Activated CD4-positive, alpha-beta T cell treated with anti-CD3 and anti-CD28 coated beads, Interleukin-2, amount 50 U/mL, for 24 hours (primary cell): ENCODE measurements around the gene PFDN2.
A peak's percentile ranks its signal among the peaks of the same experiment; 100 is the strongest.
"Not testable (repeated sequence)": the region's sequence is repeated elsewhere in the genome, so short reads cannot be mapped to it uniquely, and the experiment has no call there.

Source experiments
- DNase-seq, 2 donors: peaks; one replicate each; pipeline ENCODE4 v3.0.0-alpha.2; 2020; ENCODE audit warnings: low read depth in 1 of 2, low spot score in 1 of 2

PFDN2 gene

DNA sequence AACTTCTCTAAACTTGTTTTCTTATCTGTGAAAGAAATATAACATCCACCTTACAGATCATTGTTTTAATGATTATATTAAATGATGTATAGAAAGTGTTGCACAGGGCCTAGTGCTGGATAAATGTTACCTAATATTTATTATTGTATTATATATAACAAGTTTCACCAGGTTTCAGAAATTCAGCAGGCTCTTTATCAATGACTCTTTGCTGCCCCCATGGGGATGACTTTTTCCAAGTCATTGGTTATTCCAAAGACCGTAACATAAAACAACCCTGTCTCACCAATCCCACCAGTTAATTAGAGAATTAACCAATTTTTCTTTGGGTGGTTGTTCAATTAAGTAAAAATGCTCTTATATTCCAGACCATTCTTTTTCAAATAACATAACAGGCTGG lies 21.9 kb upstream of the PFDN2 start:
- peak in 1 of 2 donors; percentile 32 for DNase-seq

- DNase-seq, result no peak
These were observed 20.6 kb upstream of the PFDN2 start for GRCh38 chr1:161138431-161138830.

DNA sequence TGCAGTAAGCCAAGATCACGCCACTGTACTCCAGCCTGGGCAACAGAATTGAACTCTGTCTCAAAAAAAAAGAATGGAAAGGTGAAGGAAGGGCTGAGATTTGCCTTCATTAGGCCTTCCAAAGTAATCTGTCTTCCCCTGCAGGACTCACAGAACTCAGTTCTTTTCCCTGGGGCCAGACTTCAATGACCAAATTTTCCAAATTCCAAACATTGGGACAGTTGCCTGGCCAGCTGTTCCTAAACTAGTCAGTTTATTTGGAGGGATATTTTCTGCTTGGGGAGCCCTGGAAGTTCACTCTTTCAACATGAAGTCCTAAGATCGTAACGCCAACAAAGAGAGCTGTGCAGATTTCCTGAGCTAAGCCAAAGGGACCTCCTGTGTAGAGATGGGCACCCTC lies 20.0 kb upstream of the PFDN2 start:
- no peak for DNase-seq

DNA sequence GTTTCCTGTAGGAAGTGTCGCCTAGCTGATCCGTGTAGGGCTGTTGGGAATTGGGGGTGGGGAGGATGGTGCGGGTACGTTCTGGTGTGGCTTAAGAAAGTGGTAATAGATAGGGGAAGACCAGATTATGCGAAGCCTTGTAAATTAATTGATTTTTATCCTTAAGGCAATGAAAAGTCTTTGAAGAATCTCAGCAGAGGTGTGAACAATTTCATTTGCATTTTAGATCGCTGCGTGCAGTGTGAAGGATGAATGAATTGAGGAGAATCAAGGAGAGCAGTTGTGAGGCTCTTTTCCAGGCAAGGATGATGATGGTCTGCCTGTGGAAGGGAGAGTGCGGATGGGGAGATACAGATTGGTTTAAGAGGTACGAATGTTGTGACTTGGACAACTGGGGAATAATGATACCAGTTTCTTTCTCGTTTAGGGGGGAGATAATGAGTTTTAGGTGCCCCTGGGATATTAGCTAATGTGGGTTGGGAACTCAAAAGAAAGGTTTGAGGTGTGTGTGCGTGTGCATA lies 15.4 kb upstream of the PFDN2 start:
- DNase-seq, result no peak

DNA sequence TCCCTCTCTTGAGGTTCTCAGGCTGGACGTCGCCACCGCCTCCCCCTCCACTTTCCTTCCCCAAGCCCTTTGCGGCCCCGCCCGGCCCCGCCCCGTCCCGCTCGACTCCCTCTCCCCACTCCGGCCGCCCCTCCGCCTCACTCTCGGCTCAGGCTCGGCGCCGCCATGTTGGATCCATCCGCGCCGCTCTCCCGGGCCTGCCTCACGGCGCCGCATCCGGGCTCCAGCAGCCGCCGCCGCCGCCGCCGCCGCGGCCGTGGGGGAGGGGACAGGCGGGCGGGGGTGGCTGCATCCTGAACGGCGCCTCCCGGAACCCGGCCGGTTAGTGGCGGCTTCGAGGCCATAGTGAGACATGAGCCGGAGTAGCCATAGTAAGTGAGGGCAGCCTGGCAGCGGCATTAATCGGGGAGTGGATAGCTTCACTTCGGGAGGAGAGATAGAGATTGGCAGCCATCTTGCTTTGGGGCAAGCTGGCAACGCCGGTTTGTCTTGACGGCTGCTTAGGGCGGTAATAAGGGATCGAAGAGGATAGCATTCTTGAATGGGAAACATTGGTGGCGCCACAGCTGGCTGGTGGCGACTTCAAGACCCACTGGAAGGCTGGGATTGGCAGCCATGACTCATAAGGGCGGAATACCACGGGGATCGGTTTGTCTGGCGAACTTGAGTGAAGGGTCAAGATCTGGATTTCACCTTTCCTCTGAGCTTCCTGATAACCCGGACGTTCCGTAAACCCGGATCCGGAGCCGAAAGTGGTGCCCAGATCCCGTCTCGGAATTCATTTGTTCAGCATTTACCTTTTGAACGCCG lies 14.8 kb upstream of the PFDN2 start, which contains the start of gene DEDD:
Gene DEDD, minus strand, starts transcription at position 258 of the 810 bp plus-strand sequence. CDS start 8,205 bp downstream, outside the sequence.
- DNase-seq, result peak; percentile 79 to 88

GRCh38 chr1:161131523-161132409 lies 13.9 kb upstream of the PFDN2 start:
- DNase-seq, result no peak

GRCh38 chr1:161130266-161130665 lies 12.4 kb upstream of the PFDN2 start:
- DNase-seq, result no peak

DNA sequence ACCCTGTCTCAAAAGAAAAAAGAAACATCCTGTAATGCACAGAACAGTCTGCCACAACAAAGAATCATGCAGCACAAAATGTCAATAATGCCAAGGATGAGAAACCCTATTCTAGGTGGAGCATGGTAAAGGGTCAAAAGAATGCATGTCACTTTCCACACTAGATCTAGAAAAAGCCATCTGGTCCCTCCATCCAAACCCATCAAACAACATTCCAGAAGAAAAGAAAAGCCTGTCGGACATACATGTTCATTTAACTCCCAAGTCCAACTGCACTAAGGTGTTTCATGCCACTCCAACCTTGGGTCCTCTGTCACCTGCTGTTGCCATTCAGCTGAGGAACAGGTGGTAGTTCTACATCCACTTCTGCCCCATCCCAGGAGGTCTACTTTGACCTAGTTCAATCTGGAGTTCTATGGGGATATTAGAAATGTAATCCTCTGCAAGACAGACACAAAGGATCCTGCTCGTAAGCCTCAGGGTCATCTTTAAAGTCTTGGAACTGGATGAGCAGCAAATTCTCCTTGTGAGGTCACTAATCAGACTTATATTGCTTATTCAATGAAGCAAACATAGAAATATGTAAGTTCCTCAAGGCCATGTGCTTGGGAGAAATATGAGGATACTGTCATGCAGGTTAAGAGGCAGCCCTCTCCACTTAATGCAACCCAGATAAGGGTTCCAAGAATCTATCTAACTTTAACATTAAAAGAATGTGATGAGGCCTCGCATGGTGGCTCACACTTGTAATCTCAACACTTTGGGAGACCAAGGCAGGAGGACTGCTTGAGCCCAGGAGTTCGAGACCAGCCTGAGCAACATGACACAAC lies 11.0 kb upstream of the PFDN2 start:
- no peak for DNase-seq

GRCh38 chr1:161127649-161128048 lies 9.8 kb upstream of the PFDN2 start:
- no peak for DNase-seq

GRCh38 chr1:161122967-161123366 lies 5.1 kb upstream of the PFDN2 start:
- no peak for DNase-seq

DNA sequence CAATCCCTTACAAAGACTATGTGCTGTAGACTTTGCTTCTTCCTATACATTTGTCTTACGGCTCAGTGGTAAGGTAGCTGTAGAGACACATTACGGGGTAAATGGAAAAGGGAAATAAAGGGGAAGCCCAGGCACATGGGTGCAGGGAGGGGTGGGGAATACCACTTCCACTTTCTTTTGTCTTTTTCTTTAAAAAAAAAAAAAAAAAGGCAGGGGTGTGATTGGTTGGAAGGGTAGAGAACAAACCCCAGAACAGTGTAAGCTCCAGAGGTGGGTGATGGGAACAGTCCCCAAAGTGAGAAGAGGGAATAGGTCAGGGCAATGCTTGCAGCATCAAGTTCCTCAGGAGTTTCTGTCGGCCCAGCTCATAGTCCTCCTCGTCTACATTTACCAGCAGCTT lies 4.0 kb upstream of the PFDN2 start:
- no peak for DNase-seq

- DNase-seq, result no peak
These were observed 3.3 kb upstream of the PFDN2 start for GRCh38 chr1:161121042-161121650.

GRCh38 chr1:161119092-161119903 lies 1.5 kb upstream of the PFDN2 start:
- peak; percentile 49 to 71 for DNase-seq

GRCh38 chr1:161115961-161116360 lies 1.9 kb downstream of the PFDN2 start:
- not testable (repeated sequence) for DNase-seq

DNA sequence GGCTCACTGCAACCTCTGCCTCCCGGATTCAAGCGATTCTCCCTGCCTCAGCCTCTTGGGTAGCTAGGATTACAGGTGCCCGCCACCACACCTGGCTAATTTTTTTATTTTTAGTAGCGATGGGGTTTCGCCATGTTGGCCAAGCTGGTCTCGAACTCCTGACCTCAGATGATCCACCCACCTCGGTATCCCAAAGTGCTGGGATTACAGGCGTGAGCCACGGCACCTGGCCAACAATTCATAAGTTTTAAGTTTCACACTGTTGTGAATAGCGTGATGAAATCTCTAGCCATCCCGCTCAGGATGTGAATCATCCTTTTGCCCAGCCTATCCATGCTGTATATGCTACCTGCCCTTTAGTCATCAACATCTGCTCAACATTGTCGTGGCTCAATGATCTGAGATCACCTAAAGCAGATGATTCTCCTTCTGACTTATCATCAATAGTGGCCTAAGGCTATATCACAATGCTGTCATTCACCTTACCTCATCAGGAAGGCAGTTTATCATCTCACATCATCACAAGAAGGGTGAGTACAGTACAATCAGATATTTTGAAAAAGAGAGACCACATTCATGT lies 2.6 kb downstream of the PFDN2 start:
- no peak for DNase-seq

- DNase-seq, result no peak
These were observed 3.3 kb downstream of the PFDN2 start for GRCh38 chr1:161114556-161114955.

DNA sequence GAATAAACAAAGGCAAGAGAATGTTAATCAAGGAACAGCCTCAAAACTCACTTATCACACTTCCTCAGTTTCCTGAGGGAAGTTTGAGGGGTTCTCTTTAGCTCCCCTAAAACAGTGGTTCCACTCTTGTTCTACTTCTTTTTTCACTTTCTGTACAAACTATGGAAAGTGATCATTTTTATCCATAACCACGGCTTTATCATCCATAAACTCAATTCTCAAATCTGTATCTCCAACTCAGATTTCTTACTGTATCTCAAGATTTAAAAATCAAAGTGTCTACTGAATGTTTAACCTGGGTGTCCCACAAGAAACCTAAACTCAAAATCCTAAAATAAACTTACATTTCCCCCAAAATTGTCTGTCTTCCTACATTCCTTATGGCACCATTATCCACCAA lies 3.9 kb downstream of the PFDN2 start:
- DNase-seq, result no peak

DNA sequence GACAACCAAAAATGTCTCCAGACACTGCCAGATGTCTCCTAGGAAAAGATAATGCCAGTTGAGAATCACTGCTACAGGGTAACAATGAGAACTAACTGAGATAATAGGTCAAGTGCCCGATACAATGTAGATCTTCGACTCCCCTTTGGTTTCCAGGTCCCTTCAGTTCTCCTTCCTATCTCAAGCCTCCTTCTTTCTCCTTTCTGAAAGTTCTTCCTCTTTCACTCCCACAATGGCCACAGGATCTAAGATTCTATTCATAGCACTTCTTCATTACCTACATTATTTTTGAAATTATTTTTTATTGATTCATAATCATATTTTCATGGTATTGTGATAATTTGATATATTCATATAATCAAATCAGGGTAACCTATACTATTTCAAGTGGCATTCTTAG lies 6.3 kb downstream of the PFDN2 start:
- no peak for DNase-seq

DNA sequence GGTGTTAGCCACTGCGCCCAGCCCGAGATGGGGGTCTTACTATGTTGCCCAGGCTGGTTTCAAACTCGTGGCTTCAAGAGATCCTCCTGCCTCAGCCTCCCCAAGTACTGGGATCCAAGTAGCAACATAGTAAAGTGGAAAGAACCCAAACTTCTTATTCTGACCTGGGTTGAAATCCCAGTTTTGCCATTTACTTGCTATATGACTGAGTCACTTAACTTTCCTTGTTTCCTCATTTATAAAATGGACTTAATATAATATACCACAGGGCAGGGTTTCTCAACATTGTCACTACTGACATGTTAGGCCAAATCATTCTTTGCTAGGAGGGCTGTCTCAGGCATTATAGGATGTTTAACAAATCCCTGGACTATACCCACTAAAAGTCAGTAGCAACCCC lies 6.7 kb downstream of the PFDN2 start:
- DNase-seq, result no peak
